ENCODE data around the gene ANKRD18A.

GRCh38 chr9:38626006-38626405 lies 5.6 kb upstream of the ANKRD18A start:
- TF ChIP-seq CTCF (IDR thresholded peaks at IDR 0.05 in 8 of 11, conservative IDR thresholded peaks at IDR 0.05 in 3 of 11) (no peak), POLR2A (IDR thresholded peaks at IDR 0.05) (no peak), POLR2AphosphoS5 (IDR thresholded peaks at IDR 0.05) (no peak)

Data from spleen (tissue), 7 donors.